ENCODE results near the gene CHST13.

Gene CHST13

GRCh38 chr3:126478581-126479310, 45.2 kb upstream of the CHST13 start:
- Histone ChIP-seq H3K27me3 (peaks cover 3% of the 10 kb centered on the region; the same call in 1 of the 2 replicates), H3K36me3 (no peaks in the 10 kb centered on the region), H3K4me3 (ENCODE audit: low read depth, low read length) (no peak overlapping the region), H3K9me3 (no peaks in the 10 kb centered on the region), H3K4me1 (peaks cover 6% of the 10 kb centered on the region; the same call in 1 of the 2 replicates)
- no peak for TF ChIP-seq CTCF (IDR thresholded peaks at IDR 0.05; ENCODE audit: low read depth, low read length)
- peak; percentile 1 for DNase-seq

GRCh38 chr3:126479642-126480041, 44.3 kb upstream of the CHST13 start:
- peaks cover 3% of the 10 kb centered on the region; the same call in 1 of the 2 replicates for H3K27me3 ChIP-seq
- H3K9me3 ChIP-seq, result no peaks in the 10 kb centered on the region
- no peak for DNase-seq
- peaks cover 6% of the 10 kb centered on the region; the same call in 1 of the 2 replicates for H3K4me1 ChIP-seq
- no peaks in the 10 kb centered on the region for H3K36me3 ChIP-seq
- TF ChIP-seq CTCF (IDR thresholded peaks at IDR 0.05; ENCODE audit: low read depth, low read length), result no peak
- H3K4me3 ChIP-seq (ENCODE audit: low read depth, low read length), result no peak overlapping the region

- H3K36me3 ChIP-seq, result no peaks in the 10 kb centered on the region
- no peak for DNase-seq
- TF ChIP-seq CTCF (IDR thresholded peaks at IDR 0.05; ENCODE audit: low read depth, low read length), result no peak
- H3K4me1 ChIP-seq, result peaks cover 6% of the 10 kb centered on the region; the same call in 1 of the 2 replicates
- H3K9me3 ChIP-seq, result no peaks in the 10 kb centered on the region
- no peak overlapping the region for H3K4me3 ChIP-seq (ENCODE audit: low read depth, low read length)
- H3K27me3 ChIP-seq, result peaks cover under 1% of the 10 kb centered on the region; the same call in 1 of the 2 replicates
Measured at GRCh38 chr3:126480206-126480605, 43.7 kb upstream of the CHST13 start.

- Histone ChIP-seq H3K4me1 (peaks cover 6% of the 10 kb centered on the region; the same call in 1 of the 2 replicates), H3K36me3 (no peaks in the 10 kb centered on the region), H3K4me3 (ENCODE audit: low read depth, low read length) (no peak overlapping the region), H3K9me3 (no peaks in the 10 kb centered on the region), H3K27me3 (no peaks in the 10 kb centered on the region)
- no peak for DNase-seq
- no peak for TF ChIP-seq CTCF (IDR thresholded peaks at IDR 0.05; ENCODE audit: low read depth, low read length)
Measured at GRCh38 chr3:126480861-126481260, 43.1 kb upstream of the CHST13 start.

GRCh38 chr3:126481808-126482502, 42.0 kb upstream of the CHST13 start:
- Histone ChIP-seq H3K36me3 (no peaks in the 10 kb centered on the region), H3K27me3 (no peaks in the 10 kb centered on the region), H3K9me3 (no peaks in the 10 kb centered on the region), H3K4me3 (ENCODE audit: low read depth, low read length) (no peak overlapping the region), H3K4me1 (peaks cover 6% of the 10 kb centered on the region; the same call in 1 of the 2 replicates)
- DNase-seq, result peak; percentile 64
- TF ChIP-seq CTCF (IDR thresholded peaks at IDR 0.05; ENCODE audit: low read depth, low read length), result no peak

All from BE2C (cell line).